ENCODE measurements around the gene CDCP1. TPM values are rescaled to one million over a fixed set of nuclear protein-coding genes. Genes with fewer than 3 reads are reported as not detected.

CDCP1 gene, protein sequence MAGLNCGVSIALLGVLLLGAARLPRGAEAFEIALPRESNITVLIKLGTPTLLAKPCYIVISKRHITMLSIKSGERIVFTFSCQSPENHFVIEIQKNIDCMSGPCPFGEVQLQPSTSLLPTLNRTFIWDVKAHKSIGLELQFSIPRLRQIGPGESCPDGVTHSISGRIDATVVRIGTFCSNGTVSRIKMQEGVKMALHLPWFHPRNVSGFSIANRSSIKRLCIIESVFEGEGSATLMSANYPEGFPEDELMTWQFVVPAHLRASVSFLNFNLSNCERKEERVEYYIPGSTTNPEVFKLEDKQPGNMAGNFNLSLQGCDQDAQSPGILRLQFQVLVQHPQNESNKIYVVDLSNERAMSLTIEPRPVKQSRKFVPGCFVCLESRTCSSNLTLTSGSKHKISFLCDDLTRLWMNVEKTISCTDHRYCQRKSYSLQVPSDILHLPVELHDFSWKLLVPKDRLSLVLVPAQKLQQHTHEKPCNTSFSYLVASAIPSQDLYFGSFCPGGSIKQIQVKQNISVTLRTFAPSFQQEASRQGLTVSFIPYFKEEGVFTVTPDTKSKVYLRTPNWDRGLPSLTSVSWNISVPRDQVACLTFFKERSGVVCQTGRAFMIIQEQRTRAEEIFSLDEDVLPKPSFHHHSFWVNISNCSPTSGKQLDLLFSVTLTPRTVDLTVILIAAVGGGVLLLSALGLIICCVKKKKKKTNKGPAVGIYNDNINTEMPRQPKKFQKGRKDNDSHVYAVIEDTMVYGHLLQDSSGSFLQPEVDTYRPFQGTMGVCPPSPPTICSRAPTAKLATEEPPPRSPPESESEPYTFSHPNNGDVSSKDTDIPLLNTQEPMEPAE
- 1 to 10 TPM in 2 of 3 donors, under 1 TPM in 1; 0.89 to 1.8 (median 1.1) TPM for polyA plus RNA-seq (ENCODE audit: insufficient read length in 3 of 3)

DNA sequence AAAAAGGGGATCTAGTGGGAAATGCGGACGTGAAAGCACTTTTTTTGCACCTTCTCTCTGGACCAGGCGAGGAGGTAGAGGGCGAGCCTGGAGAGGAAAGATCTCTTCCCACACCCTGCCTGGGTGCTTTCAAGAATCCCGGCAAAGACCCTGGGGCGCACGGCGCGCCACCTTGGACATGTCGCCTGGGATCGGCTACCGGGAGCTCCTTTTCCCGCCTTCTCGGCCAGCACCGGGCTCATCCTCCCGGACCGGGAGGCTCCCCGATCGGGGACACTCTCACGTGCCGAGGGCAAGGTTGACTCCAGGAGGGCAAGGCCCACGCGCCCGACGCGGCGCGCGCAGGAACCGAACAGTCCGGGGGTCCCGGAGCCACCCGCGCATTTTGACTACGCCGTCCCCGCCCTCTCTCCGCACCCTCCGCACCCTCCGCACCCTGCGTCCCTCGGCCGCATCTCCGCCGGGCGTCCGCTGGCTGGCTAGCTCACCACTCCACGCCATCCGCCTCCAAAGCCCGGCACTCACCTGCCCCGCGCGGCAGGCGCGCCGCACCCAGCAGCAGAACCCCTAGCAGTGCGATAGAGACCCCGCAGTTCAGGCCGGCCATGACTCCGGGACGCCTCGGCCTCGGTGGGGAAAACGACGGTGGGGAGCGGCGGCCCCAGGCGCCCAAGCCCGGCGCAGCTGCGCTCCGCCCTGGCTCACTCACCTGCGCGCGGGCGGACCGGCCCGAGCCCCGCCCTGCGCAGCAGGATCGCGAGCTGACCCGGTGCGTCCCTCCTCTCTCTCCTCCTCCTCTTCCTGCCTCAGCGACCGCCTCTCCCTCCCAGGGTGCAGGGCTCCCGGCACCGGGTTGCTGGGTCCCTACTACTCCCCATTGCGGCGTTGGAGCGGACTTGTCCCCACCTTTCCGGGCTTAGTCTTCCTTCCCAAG is at the start of gene CDCP1:
TSS of gene CDCP1 (minus strand) at position 698 of the 934 bp plus-strand sequence. CDS start at position 607, 91 bp downstream.
- DNase-seq (ENCODE audit: low read depth in 3 of 3, low spot score in 2 of 3) = no peak

GRCh38 chr3:45194791-45195190 is 48.6 kb upstream of the CDCP1 start:
- DNase-seq (ENCODE audit: low read depth in 3 of 3, low spot score in 2 of 3) = no peak

GRCh38 chr3:45191924-45192417 is 45.8 kb upstream of the CDCP1 start:
- no peak for DNase-seq (ENCODE audit: low read depth in 3 of 3, low spot score in 2 of 3)

GRCh38 chr3:45191424-45191823 is 45.2 kb upstream of the CDCP1 start:
- no peak for DNase-seq (ENCODE audit: low read depth in 3 of 3, low spot score in 2 of 3)

- DNase-seq (ENCODE audit: low read depth in 3 of 3, low spot score in 2 of 3) = no peak
Observed at GRCh38 chr3:45188719-45189659, 42.8 kb upstream of the CDCP1 start.

DNA sequence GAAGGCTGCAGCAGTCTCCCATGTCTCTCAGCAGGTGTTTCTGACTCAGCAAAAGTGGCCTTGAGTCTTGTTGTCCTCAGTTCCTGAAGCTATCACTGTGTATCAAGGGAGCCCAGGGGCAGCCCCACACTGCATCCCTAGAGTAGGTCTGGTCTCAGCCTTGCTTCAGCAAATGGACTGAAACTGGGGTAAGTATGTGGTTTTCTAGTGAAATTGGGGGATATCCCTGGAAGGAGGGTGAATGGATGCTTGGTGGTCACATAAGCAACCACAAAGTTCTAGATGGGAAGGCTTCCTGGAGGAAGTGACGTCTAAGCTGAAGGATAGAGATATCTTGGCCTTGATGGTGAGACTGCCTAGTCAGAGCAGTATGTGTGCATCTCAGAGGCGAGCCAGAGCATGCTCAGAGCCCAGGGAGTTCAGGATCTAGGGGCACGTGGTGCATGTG is 41.5 kb upstream of the CDCP1 start:
- no peak for DNase-seq (ENCODE audit: low read depth in 3 of 3, low spot score in 2 of 3)

GRCh38 chr3:45186871-45187270 is 40.7 kb upstream of the CDCP1 start:
- no peak for DNase-seq (ENCODE audit: low read depth in 3 of 3, low spot score in 2 of 3)

DNA sequence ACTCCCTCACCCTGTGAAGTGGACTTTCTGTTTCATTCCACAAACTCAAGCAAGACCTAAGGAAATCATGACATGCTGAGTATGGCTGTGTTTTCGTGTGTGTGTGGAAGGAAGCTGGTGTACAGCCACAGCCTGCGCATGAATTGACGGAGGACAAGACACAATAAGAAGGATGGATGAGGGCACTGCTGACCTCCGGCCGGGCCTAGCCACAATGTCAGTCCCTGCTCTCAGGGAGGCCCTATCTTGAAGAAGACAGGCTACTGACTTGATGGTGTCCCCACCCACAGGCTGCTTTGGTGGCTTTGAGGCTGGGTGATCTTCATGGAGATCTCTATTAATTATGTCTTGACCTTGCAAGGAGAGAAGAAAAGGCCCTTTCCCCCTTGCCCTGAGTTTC is 39.3 kb upstream of the CDCP1 start:
- no peak for DNase-seq (ENCODE audit: low read depth in 3 of 3, low spot score in 2 of 3)

GRCh38 chr3:45185052-45185451 is 38.9 kb upstream of the CDCP1 start:
- no peak for DNase-seq (ENCODE audit: low read depth in 3 of 3, low spot score in 2 of 3)

GRCh38 chr3:45183872-45184262 is 37.7 kb upstream of the CDCP1 start:
- no peak for DNase-seq (ENCODE audit: low read depth in 3 of 3, low spot score in 2 of 3)

GRCh38 chr3:45182915-45183871 is 37.0 kb upstream of the CDCP1 start:
- DNase-seq (ENCODE audit: low read depth in 3 of 3, low spot score in 2 of 3) = no peak

DNA sequence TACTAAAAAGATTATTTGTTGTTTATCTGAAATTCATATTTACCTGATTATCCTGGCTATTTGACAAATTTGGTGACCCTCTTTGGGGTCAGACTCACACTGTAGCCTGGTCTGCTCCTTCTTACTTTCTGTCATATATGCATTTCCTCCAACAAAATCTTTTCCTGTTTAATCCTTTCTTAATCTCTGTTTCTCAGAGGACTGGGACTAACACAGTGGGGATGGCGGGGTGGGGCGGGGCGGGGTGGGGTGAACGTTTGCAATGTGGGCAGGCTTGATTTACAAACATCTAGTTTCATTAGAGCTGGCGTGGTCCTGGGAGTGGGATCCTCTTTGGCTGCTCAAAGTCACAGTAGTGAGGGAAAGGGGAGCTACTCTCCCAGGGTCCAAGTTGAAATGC is 35.3 kb upstream of the CDCP1 start:
- no peak for DNase-seq (ENCODE audit: low read depth in 3 of 3, low spot score in 2 of 3)

- no peak for DNase-seq (ENCODE audit: low read depth in 3 of 3, low spot score in 2 of 3)
Observed at GRCh38 chr3:45180899-45181298, 34.7 kb upstream of the CDCP1 start.

DNA sequence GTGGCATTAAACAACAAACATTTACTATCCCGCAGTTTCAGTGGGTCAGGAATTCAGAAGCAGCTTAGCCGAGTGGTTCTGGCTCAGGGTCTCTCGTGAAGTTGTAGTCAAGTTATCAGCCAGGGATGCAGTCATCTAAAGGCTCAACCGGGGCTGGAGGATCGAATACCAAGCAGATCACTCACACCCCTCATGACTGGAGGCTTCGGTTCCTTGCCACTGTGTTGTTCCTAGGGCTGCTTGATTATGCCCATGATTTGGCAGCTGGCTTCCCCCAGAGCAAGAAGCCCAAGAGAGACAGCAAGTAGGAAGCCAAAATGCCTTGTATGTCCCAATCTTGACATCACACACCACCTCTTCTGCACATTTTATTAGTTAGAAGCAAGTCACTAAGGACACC is 33.9 kb upstream of the CDCP1 start:
- DNase-seq (ENCODE audit: low read depth in 3 of 3, low spot score in 2 of 3) = no peak

DNA sequence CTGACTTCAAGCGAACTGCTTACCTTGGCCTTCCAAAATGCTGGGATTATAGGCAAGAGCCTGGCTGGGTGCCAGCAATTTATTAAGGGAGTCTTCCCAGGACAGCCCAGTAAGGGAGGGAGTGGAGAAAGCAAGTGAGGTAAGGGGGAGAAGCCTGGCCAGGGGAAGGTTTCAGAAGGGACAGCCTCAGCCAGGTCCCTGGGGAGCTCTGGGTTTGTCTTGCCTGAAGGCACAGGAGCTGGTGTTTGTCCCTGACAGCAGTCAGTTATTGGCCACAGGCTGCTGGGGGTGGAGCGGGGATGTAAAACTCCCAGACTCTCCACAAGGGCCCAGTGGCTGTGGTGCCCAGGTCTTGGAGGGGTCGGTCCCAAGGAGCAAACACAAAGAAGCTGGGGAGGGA is 33.0 kb upstream of the CDCP1 start:
- no peak for DNase-seq (ENCODE audit: low read depth in 3 of 3, low spot score in 2 of 3)

GRCh38 chr3:45178183-45179023 is 32.2 kb upstream of the CDCP1 start:
- no peak for DNase-seq (ENCODE audit: low read depth in 3 of 3, low spot score in 2 of 3)

DNA sequence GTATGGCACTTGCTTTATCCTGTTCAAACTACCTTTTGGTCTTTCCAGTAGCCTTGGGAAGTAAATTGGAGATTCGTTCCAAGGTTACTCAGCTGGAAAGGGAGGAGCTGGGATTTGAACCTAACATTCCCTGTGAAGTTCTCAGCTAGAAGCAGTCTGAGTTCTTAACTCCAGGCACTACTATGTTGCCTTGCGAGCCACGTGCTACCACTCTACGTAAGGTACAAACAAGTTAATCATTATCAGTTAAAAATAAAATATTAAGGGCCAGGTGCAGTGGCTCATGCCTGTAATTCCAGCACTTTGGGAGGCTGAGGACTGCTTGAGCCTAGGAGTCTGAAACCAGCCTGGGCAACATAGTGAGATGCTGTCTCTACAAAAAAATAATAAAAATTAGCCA is 30.7 kb upstream of the CDCP1 start:
- DNase-seq (ENCODE audit: low read depth in 3 of 3, low spot score in 2 of 3) = no peak

Measured in right renal cortex interstitium (tissue), 3 donors.